ENCODE data around the gene SH3RF3.

DNA sequence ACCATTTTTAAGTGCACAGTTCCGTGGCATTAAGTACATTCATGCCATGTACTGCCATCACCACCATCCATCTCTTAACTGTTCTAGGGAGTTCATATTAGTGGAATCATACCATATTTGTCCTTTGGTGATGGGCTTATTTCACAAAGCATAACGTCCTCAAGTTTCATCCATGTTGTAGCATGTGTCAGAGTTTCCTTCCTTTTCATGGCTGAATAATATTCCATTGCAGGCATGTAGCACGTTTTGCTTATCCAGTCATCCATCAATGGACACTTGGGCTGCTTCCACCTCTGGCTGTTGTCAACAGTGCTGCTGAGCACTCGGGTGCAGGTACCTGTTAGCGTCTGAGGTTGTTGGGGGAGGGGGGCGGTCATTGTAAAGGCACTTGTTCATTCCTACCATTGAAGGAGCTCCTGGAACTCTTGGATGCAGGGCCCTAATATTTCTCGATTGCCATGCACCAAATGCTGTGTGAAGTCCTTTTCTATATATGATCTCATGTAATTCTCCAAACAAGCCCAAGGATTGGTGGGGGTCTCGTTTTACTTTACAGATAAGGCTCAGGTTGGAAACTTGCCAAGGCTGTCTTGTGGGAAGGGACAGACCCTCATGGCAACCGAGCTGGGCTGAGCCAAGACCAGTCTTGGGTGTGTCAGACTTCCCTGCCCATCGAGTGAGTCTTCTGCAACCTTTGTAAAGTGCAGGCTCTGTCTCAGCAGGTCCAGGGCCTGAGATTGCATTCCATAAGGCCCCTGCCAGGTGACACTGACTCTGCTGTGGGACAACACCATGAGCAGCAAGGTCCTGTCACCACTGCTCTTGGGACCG is 42.9 kb upstream of the SH3RF3 start:
- TF ChIP-seq POLR2A (IDR thresholded peaks at IDR 0.05), result no peak
- TF ChIP-seq, protein P1, sequence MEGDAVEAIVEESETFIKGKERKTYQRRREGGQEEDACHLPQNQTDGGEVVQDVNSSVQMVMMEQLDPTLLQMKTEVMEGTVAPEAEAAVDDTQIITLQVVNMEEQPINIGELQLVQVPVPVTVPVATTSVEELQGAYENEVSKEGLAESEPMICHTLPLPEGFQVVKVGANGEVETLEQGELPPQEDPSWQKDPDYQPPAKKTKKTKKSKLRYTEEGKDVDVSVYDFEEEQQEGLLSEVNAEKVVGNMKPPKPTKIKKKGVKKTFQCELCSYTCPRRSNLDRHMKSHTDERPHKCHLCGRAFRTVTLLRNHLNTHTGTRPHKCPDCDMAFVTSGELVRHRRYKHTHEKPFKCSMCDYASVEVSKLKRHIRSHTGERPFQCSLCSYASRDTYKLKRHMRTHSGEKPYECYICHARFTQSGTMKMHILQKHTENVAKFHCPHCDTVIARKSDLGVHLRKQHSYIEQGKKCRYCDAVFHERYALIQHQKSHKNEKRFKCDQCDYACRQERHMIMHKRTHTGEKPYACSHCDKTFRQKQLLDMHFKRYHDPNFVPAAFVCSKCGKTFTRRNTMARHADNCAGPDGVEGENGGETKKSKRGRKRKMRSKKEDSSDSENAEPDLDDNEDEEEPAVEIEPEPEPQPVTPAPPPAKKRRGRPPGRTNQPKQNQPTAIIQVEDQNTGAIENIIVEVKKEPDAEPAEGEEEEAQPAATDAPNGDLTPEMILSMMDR (IDR thresholded peaks at IDR 0.05), result no peak
